Activated T-cell treated with anti-CD3 and anti-CD28 coated beads, Interleukin-2, amount 50 U/mL, for 4 hours (primary cell): Measurements from ENCODE around the gene HYPK. TPM values are rescaled to one million over a fixed set of nuclear protein-coding genes. Genes with fewer than 3 reads are reported as not detected.
A peak's percentile ranks its signal among the peaks of the same experiment; 100 is the strongest.
"Not testable (repeated sequence)": the region's sequence is repeated elsewhere in the genome, so short reads cannot be mapped to it uniquely, and the experiment has no call there.

Experiments
- ATAC-seq, 2 donors: fragments of 200-7000 bp; cut with Tn5 transposase; one replicate each; pipeline ENCODE4 v1.10.0; 2021
- DNase-seq: peaks from one replicate; pipeline ENCODE4 v3.0.0-alpha.2; 2020
- H3K27me3 Mint-ChIP-seq: one replicate; pipeline ENCODE4 v1.8.0; 2021; ENCODE audit warnings: low read depth, mixed read lengths
- H3K36me3 Mint-ChIP-seq: one replicate; pipeline ENCODE4 v1.8.0; 2022; ENCODE audit warnings: mixed read lengths; ENCODE audit not compliant: insufficient read depth
- H3K4me1 Mint-ChIP-seq: one replicate; pipeline ENCODE4 v1.8.0; 2021; ENCODE audit warnings: low read depth, mixed read lengths
- H3K4me3 Mint-ChIP-seq: one replicate; pipeline ENCODE4 v1.8.0; 2021; ENCODE audit warnings: mild to moderate bottlenecking, moderate library complexity, mixed read lengths
- H3K9me3 Mint-ChIP-seq: one replicate; pipeline ENCODE4 v1.8.0; 2021; ENCODE audit warnings: mixed read lengths
- total RNA-seq, 3 donors: library from RNA; stranded (reverse); gene quantifications; one replicate each; pipeline ENCODE4 v1.2.1, GENCODE V29; 2021

Gene HYPK
- total RNA-seq, 3 donors from 2014 or later = 48.3 to 50.7 (median 49.0) TPM

GRCh38 chr15:43815064-43815463 is 14.7 kb downstream of the HYPK start:
- Mint-ChIP-seq H3K36me3 (peaks cover 20% of the 10 kb centered on the region), H3K4me1 (peaks cover 12% of the 10 kb centered on the region)
- not testable (repeated sequence) for ATAC-seq, H3K4me3 Mint-ChIP-seq, H3K9me3 Mint-ChIP-seq, H3K27me3 Mint-ChIP-seq, DNase-seq

GRCh38 chr15:43821505-43821904 is 21.1 kb downstream of the HYPK start:
- DNase-seq = no peak
- H3K4me3 Mint-ChIP-seq = peak overlapping the region; percentile 66
- H3K36me3 Mint-ChIP-seq = peaks cover 6% of the 10 kb centered on the region
- no peak for ATAC-seq
- H3K9me3 Mint-ChIP-seq = no peaks in the 10 kb centered on the region
- H3K27me3 Mint-ChIP-seq = no peaks in the 10 kb centered on the region
- peaks cover 45% of the 10 kb centered on the region for H3K4me1 Mint-ChIP-seq

DNA sequence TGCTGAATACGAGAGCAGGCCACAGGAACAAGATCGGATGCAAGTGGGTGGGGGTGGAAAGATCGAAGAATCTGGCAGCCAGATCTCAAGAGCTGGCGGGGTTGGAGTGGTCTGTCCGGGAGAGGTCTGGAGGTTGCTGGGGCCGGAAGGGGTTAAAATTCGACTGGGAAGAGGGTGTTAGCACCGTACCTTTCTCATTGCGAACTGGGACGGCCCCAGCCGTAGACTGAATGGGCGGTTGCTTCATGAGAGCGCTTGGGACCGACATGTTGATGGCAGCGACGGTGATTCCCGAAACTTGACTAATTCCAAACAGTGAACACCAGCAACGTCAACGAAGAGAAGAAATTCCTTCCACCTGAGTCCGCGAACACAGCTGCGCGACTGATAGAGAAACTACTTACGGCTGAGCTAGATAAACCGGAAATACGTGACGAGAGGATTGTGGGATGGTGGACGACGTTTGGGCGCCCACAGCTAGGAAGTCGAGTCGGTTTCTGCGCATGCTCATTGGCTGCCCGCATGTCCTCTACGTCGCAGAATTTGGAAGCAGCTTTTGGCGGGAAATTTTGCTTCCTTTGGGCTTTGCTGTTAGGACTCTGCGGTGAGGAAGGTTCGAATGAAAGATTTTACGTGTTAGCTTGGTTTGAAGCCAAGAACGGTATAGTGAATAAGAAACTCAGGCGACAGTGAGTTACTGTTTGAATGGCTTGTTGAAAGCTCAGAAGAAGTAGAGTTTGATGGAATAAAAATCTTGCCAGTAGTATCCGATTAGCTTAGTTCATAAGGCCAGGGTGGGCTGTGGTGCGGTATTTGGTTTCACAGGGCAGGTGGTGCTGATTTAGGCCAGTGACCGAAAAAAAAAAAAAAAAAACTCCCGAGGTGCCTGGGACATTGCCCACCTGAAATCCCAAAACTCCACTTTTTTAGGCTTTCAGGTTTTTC is 24.2 kb downstream of the HYPK start, which contains the start of gene MFAP1:
MFAP1 (minus strand) TSS at position 389 of the 945 bp plus-strand sequence; CDS start at position 268, 121 bp downstream.
- peak; percentile 85 for DNase-seq
- Mint-ChIP-seq H3K27me3 (no peaks in the 10 kb centered on the region), H3K4me3 (peak within 1 kb of the TSS; percentile 91), H3K9me3 (no peaks in the 10 kb centered on the region), H3K4me1 (peaks cover 63% of the 10 kb centered on the region), H3K36me3 (peaks cover 9% of the 10 kb centered on the region)
- ATAC-seq = peak; percentile 84 to 85

GRCh38 chr15:43825305-43825704 is 24.9 kb downstream of the HYPK start:
- not testable (repeated sequence) for H3K9me3 Mint-ChIP-seq, DNase-seq, ATAC-seq, H3K36me3 Mint-ChIP-seq, H3K27me3 Mint-ChIP-seq
- peaks cover 65% of the 10 kb centered on the region for H3K4me1 Mint-ChIP-seq
- peak overlapping the region; percentile 85 for H3K4me3 Mint-ChIP-seq

- Mint-ChIP-seq H3K27me3 (no peaks in the 10 kb centered on the region), H3K4me1 (peaks cover 63% of the 10 kb centered on the region), H3K9me3 (no peaks in the 10 kb centered on the region), H3K4me3 (peak overlapping the region; percentile 85), H3K36me3 (peaks cover 9% of the 10 kb centered on the region)
- DNase-seq (no peak), ATAC-seq (no peak)
Measured at GRCh38 chr15:43826029-43826507, 25.7 kb downstream of the HYPK start.

- H3K4me3 Mint-ChIP-seq = peak within 1 kb of the TSS; percentile 85
- no peaks in the 10 kb centered on the region for H3K9me3 Mint-ChIP-seq
- ATAC-seq (peak; percentile 69 to 73), DNase-seq (peak; percentile 57)
- no peaks in the 10 kb centered on the region for H3K27me3 Mint-ChIP-seq
- H3K4me1 Mint-ChIP-seq = peaks cover 60% of the 10 kb centered on the region
- H3K36me3 Mint-ChIP-seq = peaks cover 8% of the 10 kb centered on the region
Measured at GRCh38 chr15:43826508-43827341, 26.3 kb downstream of the HYPK start, which contains the start of gene WDR76. TSS of gene WDR76 (plus strand) at chr15:43827002. CDS start at chr15:43827033, 31 bp downstream.

GRCh38 chr15:43828061-43828657 is 27.8 kb downstream of the HYPK start:
- peaks cover 59% of the 10 kb centered on the region for H3K4me1 Mint-ChIP-seq
- H3K36me3 Mint-ChIP-seq = peaks cover 10% of the 10 kb centered on the region

DNA sequence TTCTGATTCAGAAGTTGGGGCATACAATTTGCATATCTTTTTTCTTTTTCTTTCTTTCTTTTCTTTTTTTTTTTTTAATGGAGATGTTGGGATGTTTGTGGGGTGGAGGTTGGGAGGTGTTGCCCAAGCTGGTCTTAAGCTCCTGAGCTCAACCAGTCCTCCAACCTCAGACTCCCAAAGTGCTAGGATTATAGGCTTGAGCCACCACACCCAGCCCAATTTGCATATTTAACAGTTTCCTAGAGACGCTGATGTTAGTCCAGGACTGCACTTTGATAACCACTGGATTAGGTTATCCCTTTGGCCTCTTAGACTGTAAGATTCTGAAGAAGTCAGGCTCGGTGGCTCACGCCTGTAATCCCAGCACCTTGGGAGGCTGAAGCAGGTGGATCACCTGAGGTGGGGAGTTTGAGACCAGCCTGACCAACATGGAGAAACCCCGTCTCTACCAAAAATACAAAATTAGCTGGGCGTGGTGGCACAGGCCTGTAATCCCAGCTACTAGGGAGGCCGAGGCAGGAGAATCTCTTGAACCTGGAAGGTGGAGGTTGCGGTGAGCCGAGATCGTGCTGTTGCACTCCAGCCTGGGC is 29.6 kb downstream of the HYPK start:
- not testable (repeated sequence) for ATAC-seq, H3K9me3 Mint-ChIP-seq, DNase-seq, H3K27me3 Mint-ChIP-seq
- Mint-ChIP-seq H3K36me3 (peaks cover 18% of the 10 kb centered on the region), H3K4me1 (peaks cover 45% of the 10 kb centered on the region), H3K4me3 (peak overlapping the region; percentile 5)

More at GRCh38 chr15:43828061-43828657, 27.8 kb downstream of the HYPK start:
- Mint-ChIP-seq H3K4me3 (peak overlapping the region; percentile 85), H3K27me3 (no peaks in the 10 kb centered on the region), H3K9me3 (no peaks in the 10 kb centered on the region)
- DNase-seq = no peak
- ATAC-seq = peak; percentile 32

DNA sequence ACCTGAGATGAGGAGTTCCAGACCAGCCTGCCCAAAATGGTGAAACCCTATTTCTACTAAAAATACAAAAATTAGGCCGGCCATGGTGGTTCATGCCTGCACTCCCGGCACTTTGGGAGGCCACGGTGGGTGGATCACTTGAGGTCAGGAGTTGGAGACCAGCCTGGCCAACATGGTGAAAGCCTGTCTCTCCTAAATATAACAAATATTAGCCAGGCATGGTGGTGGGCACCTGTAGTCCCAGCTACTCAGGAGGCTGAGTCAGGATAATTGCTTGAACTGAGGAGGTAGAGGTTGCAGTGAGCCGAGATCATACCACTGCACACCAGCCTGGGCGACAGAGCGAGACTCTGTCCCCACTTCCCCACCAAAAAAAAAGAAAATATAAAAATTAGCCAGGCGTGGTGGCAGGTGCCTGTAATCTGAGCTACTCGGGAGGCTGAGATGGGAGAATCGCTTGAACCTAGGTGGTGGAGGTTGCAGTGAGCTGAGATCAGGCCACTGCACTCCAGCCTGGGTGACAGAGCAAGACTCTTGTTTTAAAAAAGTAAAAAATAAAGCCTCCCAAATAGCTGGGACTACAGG is 30.4 kb downstream of the HYPK start:
- H3K9me3 Mint-ChIP-seq, ATAC-seq, H3K4me3 Mint-ChIP-seq, H3K27me3 Mint-ChIP-seq, DNase-seq: not testable (repeated sequence)
- Mint-ChIP-seq H3K36me3 (peaks cover 21% of the 10 kb centered on the region), H3K4me1 (peaks cover 44% of the 10 kb centered on the region)

DNA sequence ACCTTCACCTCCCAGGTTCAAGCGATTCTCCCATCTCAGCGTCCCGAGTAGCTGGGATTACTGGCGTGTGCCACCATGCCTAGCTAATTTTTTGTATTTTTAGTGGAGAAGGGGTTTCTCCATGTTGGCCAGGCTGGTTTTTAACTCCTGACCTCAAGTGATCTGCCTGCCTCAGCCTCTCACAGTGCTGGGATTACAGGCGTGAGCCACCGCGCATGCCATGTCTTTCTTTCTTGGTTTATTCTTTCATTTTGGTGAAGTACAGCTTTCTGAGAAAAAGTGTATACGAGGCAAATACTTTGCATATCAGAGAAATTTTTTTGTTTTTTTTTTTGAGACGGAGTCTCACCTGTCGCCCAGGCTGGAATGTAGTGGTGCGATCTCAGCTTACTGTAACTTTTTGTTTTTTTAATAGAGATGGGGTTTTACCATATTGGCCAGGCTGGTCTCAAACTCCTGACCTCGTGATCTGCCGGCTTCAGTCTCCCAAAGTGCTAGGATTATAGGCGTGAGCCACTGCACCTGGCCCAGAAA is 31.2 kb downstream of the HYPK start:
- not testable (repeated sequence) for H3K4me3 Mint-ChIP-seq, DNase-seq, H3K27me3 Mint-ChIP-seq, H3K9me3 Mint-ChIP-seq, ATAC-seq
- H3K4me1 Mint-ChIP-seq = peaks cover 37% of the 10 kb centered on the region
- H3K36me3 Mint-ChIP-seq = peaks cover 25% of the 10 kb centered on the region

- Mint-ChIP-seq H3K4me3 (peak overlapping the region; percentile 28), H3K4me1 (peaks cover 30% of the 10 kb centered on the region)
Measured at GRCh38 chr15:43832485-43832884, 32.1 kb downstream of the HYPK start.

DNA sequence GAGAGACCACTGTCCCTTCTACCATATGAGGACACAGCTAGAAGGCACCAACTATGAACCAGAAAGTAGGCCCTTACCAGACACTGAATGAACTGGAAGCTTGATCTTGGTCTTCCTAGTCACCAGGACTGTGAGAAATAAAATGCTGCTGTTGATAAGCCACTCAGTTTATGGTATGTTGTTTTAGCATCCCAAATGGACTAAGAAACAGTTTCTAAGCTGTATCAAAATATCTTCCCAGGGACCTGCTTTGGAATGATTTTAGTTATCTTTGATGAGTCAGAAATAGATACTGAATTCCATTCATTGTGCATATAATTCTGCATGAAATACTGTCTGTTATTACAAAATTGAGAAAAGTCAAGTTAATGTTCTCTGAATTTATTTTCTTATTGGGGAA is 45.0 kb downstream of the HYPK start:
- no peak for ATAC-seq
- no peaks in the 10 kb centered on the region for H3K9me3 Mint-ChIP-seq
- H3K4me3 Mint-ChIP-seq = no peak overlapping the region
- no peak for DNase-seq
- H3K36me3 Mint-ChIP-seq = peaks cover 19% of the 10 kb centered on the region
- H3K27me3 Mint-ChIP-seq = no peaks in the 10 kb centered on the region
- no peaks in the 10 kb centered on the region for H3K4me1 Mint-ChIP-seq

More at GRCh38 chr15:43832485-43832884, 32.1 kb downstream of the HYPK start:
- H3K9me3 Mint-ChIP-seq, H3K27me3 Mint-ChIP-seq, DNase-seq, ATAC-seq: not testable (repeated sequence)
- H3K36me3 Mint-ChIP-seq = peaks cover 25% of the 10 kb centered on the region

GRCh38 chr15:43851251-43851650 is 50.9 kb downstream of the HYPK start:
- ATAC-seq (no peak), DNase-seq (no peak)
- Mint-ChIP-seq H3K4me1 (no peaks in the 10 kb centered on the region), H3K27me3 (no peaks in the 10 kb centered on the region), H3K4me3 (no peak overlapping the region), H3K36me3 (peaks cover 20% of the 10 kb centered on the region), H3K9me3 (no peaks in the 10 kb centered on the region)
